Measurements from ENCODE around the gene ZNF428. TPM values are rescaled to one million over a fixed set of nuclear protein-coding genes. Genes with fewer than 3 reads are reported as not detected.

ZNF428 gene
- total and polyA plus RNA-seq, 4 donors, result 66.1 to 305 (median 206) TPM

Small RNAs within 50 kb of the gene (small RNA-seq; reads per million reads assigned to genes)
- not detected for gene RN7SL368P (ENCODE audit: low replicate concordance)

Other genes with a start within 250 kb of the ZNF428 start
- not detected for gene TEX101, start 204.7 kb downstream of the ZNF428 start, total RNA-seq
- gene TEX101, start 204.7 kb downstream of the ZNF428 start, polyA plus RNA-seq (ENCODE audit: insufficient read length in 2 of 2), result under 1 TPM in 1 of 2 donors, not detected in 1; 0.18 TPM
- 1 to 10 TPM in 1 of 2 donors, under 1 TPM in 1; 0.20 to 1.2 TPM for gene LYPD3, start 154.0 kb downstream of the ZNF428 start, total RNA-seq
- gene LYPD3, start 154.0 kb downstream of the ZNF428 start, polyA plus RNA-seq (ENCODE audit: insufficient read length in 2 of 2), result 1 to 10 TPM; 1.3 to 2.1 TPM
- 10 to 100 TPM in 1 of 2 donors, 1 to 10 TPM in 1; 6.0 to 13.1 TPM for gene PHLDB3, start 114.9 kb downstream of the ZNF428 start, total RNA-seq
- gene PHLDB3, start 114.9 kb downstream of the ZNF428 start, polyA plus RNA-seq (ENCODE audit: insufficient read length in 2 of 2), result 10 to 100 TPM in 1 of 2 donors, 1 to 10 TPM in 1; 8.6 to 12.1 TPM
- gene ETHE1, start 92.4 kb downstream of the ZNF428 start, total RNA-seq, result 10 to 100 TPM; 22.5 to 30.4 TPM
- gene ETHE1, start 92.4 kb downstream of the ZNF428 start, polyA plus RNA-seq (ENCODE audit: insufficient read length in 2 of 2), result 10 to 100 TPM; 22.2 to 27.2 TPM
- gene ZNF575, start 86.4 kb downstream of the ZNF428 start, total RNA-seq, result under 1 TPM; 0.40 to 0.94 TPM
- 10 to 100 TPM in 1 of 2 donors, 1 to 10 TPM in 1; 6.4 to 11.2 TPM for gene ZNF575, start 86.4 kb downstream of the ZNF428 start, polyA plus RNA-seq (ENCODE audit: insufficient read length in 2 of 2)
- gene XRCC1, start 44.1 kb downstream of the ZNF428 start, total RNA-seq, result 10 to 100 TPM; 10.4 to 44.5 TPM
- 10 to 100 TPM; 49.4 to 53.2 TPM for gene XRCC1, start 44.1 kb downstream of the ZNF428 start, polyA plus RNA-seq (ENCODE audit: insufficient read length in 2 of 2)
- gene PINLYP, start 43.8 kb downstream of the ZNF428 start, total RNA-seq, result 10 to 100 TPM in 1 of 2 donors, 1 to 10 TPM in 1; 3.4 to 13.7 TPM
- 10 to 100 TPM; 12.9 to 21.6 TPM for gene PINLYP, start 43.8 kb downstream of the ZNF428 start, polyA plus RNA-seq (ENCODE audit: insufficient read length in 2 of 2)
- 10 to 100 TPM; 25.2 to 60.9 TPM for gene IRGQ, start 23.5 kb downstream of the ZNF428 start, total RNA-seq
- 10 to 100 TPM; 40.9 to 50.9 TPM for gene IRGQ, start 23.5 kb downstream of the ZNF428 start, polyA plus RNA-seq (ENCODE audit: insufficient read length in 2 of 2)
- gene ZNF576, start 23.0 kb downstream of the ZNF428 start, total RNA-seq, result 10 to 100 TPM in 1 of 2 donors, 1 to 10 TPM in 1; 8.0 to 12.1 TPM
- gene ZNF576, start 23.0 kb downstream of the ZNF428 start, polyA plus RNA-seq (ENCODE audit: insufficient read length in 2 of 2), result 10 to 100 TPM; 18.4 to 18.8 TPM
- gene SRRM5, start 7.5 kb downstream of the ZNF428 start, total RNA-seq, result under 1 TPM; 0.10 to 0.22 TPM
- gene SRRM5, start 7.5 kb downstream of the ZNF428 start, polyA plus RNA-seq (ENCODE audit: insufficient read length in 2 of 2), result 1 to 10 TPM; 1.2 to 2.5 TPM
- gene CADM4, start 20.2 kb upstream of the ZNF428 start, total RNA-seq, result 10 to 100 TPM; 92.3 to 99.3 TPM
- 100 to 1,000 TPM; 313 to 325 TPM for gene CADM4, start 20.2 kb upstream of the ZNF428 start, polyA plus RNA-seq (ENCODE audit: insufficient read length in 2 of 2)
- 1 to 10 TPM; 6.9 to 9.0 TPM for gene PLAUR, start 50.5 kb upstream of the ZNF428 start, total RNA-seq
- gene PLAUR, start 50.5 kb upstream of the ZNF428 start, polyA plus RNA-seq (ENCODE audit: insufficient read length in 2 of 2), result 1 to 10 TPM; 5.7 to 7.4 TPM
- not detected for gene IRGC, start 96.4 kb upstream of the ZNF428 start, total RNA-seq
- gene IRGC, start 96.4 kb upstream of the ZNF428 start, polyA plus RNA-seq (ENCODE audit: insufficient read length in 2 of 2), result not detected
- 10 to 100 TPM in 1 of 2 donors, 1 to 10 TPM in 1; 9.2 to 36.6 TPM for gene SMG9, start 135.3 kb upstream of the ZNF428 start, total RNA-seq
- gene SMG9, start 135.3 kb upstream of the ZNF428 start, polyA plus RNA-seq (ENCODE audit: insufficient read length in 2 of 2), result 100 to 1,000 TPM in 1 of 2 donors, 10 to 100 TPM in 1; 76.5 to 110 TPM
- gene KCNN4, start 161.3 kb upstream of the ZNF428 start, total RNA-seq, result 1 to 10 TPM in 1 of 2 donors, under 1 TPM in 1; 0.83 to 1.1 TPM
- gene KCNN4, start 161.3 kb upstream of the ZNF428 start, polyA plus RNA-seq (ENCODE audit: insufficient read length in 2 of 2), result under 1 TPM; 0.62 to 0.79 TPM
- 1 to 10 TPM; 2.3 to 7.1 TPM for gene LYPD5, start 182.8 kb upstream of the ZNF428 start, total RNA-seq
- gene LYPD5, start 182.8 kb upstream of the ZNF428 start, polyA plus RNA-seq (ENCODE audit: insufficient read length in 2 of 2), result 1 to 10 TPM; 7.3 to 8.5 TPM
- gene ZNF283, start 207.7 kb upstream of the ZNF428 start, total RNA-seq, result 10 to 100 TPM; 22.0 to 37.7 TPM
- 10 to 100 TPM; 11.8 to 12.2 TPM for gene ZNF283, start 207.7 kb upstream of the ZNF428 start, polyA plus RNA-seq (ENCODE audit: insufficient read length in 2 of 2)